ENCODE results near the gene BPIFB3.

DNA sequence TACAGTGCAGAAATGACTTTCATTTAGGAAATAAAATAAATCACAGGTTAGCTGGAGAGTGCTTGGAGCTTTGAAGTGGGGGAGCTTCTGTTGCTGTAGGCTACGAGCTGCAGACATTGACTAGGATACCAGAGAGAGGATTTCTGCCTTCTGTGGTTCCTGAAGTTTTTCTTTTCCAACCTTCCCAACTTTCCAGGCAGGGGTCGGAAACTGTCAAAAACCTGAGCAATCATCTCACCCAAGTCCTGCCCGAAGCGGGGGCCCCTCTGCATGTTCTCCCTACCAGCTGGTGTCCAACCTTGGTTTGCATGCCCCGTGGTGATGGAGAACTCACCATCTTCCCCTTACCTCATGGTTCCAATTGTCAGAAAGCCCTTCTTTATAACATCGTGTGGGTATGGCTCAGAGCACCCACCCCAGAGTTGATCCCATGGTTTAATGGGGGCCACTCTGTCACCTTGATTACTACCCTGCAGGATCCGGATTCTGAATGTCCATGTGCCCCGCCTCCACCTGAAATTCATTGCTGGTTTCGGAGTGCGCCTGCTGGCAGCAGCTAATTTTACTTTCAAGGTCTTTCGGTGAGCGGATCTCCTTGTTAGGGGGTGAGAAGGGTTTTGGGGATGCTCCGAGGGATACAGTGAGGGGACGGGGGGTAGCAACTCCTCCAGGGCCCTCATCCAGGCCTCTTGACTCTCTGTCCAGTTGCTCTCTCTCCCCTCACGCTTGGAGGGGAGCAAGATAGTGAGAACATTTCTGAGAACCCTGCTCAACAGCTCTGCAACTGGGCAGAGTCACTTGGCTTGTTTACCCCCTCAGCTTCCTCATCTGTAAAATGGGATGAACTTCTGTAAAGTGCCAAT is 41.1 kb upstream of the BPIFB3 start:
- TF ChIP-seq EZH2 (IDR thresholded peaks at IDR 0.05; ENCODE audit: borderline replicate concordance, low read depth, low read length) (no peak), PCBP2 (IDR thresholded peaks at IDR 0.05; ENCODE audit: low read depth, low read length, poor library complexity, severe bottlenecking) (no peak), POLR2AphosphoS5 (IDR thresholded peaks at IDR 0.05; ENCODE audit: control insufficient read depth, insufficient read depth, low read depth, low read length) (no peak), PML (IDR thresholded peaks at IDR 0.05; ENCODE audit: low read length) (no peak), EP300 (IDR thresholded peaks at IDR 0.05; ENCODE audit: low read length) (no peak), ADNP (tag; IDR thresholded peaks at IDR 0.05) (no peak), JUND (IDR thresholded peaks at IDR 0.05; ENCODE audit: borderline replicate concordance, low read depth, low read length) (no peak), JUND (tag; IDR thresholded peaks at IDR 0.05; ENCODE audit: borderline replicate concordance, low read depth, low read length) (no peak)
- TF ChIP-seq, protein P1, sequence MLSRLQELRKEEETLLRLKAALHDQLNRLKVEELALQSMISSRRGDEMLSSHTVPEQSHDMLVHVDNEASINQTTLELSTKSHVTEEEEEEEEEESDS (CRISPR knock-in tag; IDR thresholded peaks at IDR 0.05), result no peak
- TF ChIP-seq, protein P2, sequence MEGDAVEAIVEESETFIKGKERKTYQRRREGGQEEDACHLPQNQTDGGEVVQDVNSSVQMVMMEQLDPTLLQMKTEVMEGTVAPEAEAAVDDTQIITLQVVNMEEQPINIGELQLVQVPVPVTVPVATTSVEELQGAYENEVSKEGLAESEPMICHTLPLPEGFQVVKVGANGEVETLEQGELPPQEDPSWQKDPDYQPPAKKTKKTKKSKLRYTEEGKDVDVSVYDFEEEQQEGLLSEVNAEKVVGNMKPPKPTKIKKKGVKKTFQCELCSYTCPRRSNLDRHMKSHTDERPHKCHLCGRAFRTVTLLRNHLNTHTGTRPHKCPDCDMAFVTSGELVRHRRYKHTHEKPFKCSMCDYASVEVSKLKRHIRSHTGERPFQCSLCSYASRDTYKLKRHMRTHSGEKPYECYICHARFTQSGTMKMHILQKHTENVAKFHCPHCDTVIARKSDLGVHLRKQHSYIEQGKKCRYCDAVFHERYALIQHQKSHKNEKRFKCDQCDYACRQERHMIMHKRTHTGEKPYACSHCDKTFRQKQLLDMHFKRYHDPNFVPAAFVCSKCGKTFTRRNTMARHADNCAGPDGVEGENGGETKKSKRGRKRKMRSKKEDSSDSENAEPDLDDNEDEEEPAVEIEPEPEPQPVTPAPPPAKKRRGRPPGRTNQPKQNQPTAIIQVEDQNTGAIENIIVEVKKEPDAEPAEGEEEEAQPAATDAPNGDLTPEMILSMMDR (IDR thresholded peaks at IDR 0.05 in 2 of 3, conservative IDR thresholded peaks at IDR 0.05 in 1 of 3; ENCODE audit: insufficient read depth in 2 of 3, low read depth in 1 of 3, low read length in 3 of 3), result no peak
